GM10266 (cell line): ENCODE measurements around the gene NRG3.

Source experiments
- DNase-seq: peaks from one replicate; pipeline ENCODE4 v3.0.0; 2012; ENCODE audit errors: extremely low spot score
- TF ChIP-seq, protein P1 (sequence below): IDR thresholded peaks from 2 replicates; pipeline ENCODE4 v1.5.1; 2012; ENCODE audit warnings: mild to moderate bottlenecking, low read depth; ENCODE audit not compliant: control insufficient read depth, insufficient read depth; ENCODE audit errors: missing control alignments

NRG3 gene

DNA sequence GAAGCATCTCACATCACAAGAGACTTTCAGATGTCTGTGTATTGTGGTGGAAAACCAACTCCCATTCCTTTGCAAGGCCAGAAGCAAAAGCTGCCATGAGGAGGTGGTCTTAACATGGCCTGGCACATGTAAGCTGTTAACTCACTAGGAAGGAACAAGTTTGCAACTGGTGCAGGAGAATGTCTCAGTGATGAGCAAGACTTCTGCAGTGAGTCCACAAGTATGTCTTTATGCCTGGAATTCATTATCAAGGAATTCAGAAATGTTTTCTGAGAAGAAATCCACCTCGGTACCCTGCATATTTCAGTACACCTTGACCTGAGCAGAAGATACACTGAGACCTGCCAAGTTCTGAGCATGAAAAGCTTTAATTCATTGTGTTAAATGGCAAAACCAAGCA, 1033.1 kb downstream of the NRG3 start:
- TF ChIP-seq, protein P1, sequence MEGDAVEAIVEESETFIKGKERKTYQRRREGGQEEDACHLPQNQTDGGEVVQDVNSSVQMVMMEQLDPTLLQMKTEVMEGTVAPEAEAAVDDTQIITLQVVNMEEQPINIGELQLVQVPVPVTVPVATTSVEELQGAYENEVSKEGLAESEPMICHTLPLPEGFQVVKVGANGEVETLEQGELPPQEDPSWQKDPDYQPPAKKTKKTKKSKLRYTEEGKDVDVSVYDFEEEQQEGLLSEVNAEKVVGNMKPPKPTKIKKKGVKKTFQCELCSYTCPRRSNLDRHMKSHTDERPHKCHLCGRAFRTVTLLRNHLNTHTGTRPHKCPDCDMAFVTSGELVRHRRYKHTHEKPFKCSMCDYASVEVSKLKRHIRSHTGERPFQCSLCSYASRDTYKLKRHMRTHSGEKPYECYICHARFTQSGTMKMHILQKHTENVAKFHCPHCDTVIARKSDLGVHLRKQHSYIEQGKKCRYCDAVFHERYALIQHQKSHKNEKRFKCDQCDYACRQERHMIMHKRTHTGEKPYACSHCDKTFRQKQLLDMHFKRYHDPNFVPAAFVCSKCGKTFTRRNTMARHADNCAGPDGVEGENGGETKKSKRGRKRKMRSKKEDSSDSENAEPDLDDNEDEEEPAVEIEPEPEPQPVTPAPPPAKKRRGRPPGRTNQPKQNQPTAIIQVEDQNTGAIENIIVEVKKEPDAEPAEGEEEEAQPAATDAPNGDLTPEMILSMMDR = no peak
- no peak for DNase-seq

DNA sequence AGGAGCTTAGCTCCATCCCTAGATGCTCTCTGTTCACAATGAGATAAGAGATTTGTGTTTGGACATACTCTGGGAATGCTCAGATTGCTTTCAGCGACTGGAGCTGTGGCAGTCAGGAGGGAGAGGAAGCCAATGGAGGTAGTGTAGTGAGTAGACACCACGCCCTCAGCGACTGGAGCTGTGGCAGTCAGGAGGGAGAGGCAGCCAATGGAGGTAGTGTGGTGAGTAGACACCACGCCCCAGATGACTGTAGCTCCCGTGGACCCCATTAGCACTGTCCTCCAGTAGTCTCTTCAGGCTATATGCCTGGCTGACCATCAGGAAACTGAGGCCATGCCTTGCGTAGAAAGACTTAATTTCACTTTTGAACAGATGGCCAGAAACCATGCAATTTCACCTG, 1033.8 kb downstream of the NRG3 start:
- TF ChIP-seq, protein P1 = no peak
- DNase-seq = peak; percentile 6

DNA sequence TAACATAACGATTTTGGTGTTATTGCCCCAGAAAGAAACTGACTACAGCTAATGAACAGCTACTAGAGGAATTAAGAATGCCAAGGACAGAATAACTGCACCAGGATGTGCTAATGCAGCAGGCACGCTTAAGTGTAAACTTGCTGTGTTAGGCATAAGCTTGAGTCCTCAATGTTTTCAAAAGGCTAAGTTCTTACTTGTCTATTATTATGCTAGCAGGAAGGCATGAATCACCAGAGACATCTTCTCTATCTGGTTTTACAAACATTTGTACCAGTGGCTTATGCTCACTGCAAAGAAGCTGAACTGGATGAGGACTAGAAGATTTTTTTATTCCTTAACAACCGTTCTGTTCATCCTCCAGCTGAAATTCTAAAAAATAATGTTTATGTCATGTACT, 1035.3 kb downstream of the NRG3 start:
- DNase-seq = no peak
- TF ChIP-seq, protein P1 = no peak

DNA sequence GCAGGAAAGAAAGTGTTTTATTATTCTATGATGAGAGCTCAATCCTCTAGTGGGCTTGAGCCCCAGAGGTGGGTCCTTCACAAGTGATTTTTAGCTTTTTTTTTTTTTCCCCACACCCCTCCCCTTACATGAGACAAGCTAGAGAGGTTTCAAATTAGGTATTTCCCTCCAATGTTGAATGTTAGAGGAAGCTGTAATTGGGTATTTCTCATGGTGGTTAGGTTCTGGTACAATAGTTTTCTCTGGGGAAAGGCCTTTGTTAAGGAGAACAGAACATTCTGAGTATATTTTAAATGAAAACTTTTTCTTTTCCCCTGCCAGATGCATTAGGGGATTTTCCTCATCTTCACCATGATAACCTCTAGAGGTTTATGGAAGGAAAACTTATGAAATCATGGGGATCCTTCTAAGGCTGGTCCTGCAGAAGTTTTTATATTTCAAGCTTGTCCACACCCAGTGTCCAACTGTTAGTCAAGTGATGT, 1039.7 kb downstream of the NRG3 start:
- peak; percentile 42 for DNase-seq
- TF ChIP-seq, protein P1 = no peak

DNA sequence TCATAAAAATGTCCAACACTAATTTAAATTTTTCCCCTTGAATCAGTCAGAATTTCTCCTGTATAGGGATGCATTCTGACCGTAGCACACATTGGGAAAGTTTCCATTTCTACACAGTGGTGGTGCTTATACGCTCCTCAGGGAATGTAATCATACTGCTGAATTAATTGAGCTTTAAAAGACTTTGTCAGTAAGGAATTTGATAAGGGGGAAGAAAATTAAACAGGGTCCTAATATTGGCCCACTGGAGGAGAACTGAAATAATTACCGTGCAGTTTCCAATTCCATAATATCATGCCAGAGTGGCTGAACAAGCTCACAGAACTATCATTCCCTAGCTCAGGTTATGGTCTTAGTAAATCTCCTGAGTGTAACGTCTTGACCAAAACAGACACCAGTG, 1041.9 kb downstream of the NRG3 start:
- no peak for DNase-seq
- TF ChIP-seq, protein P1 = no peak

DNA sequence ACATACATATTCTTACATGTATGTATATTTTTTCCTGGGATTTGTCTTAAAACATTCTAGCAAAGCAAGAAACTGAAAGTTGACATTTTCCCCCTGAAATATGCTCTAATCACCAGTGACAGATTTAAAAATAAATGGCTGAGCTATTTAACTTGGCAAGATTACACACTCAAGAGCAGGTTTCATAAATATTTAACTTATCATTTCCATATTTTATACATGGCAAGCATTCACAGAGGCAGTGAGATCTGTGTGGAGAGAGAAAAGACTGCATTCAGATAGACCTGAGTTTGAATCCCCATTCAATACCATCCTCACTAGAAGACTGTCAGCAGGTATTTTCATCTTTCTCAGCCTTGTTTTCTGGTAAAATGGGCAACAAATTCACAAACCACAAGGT, 1043.0 kb downstream of the NRG3 start:
- DNase-seq = no peak
- TF ChIP-seq, protein P1 = no peak

DNA sequence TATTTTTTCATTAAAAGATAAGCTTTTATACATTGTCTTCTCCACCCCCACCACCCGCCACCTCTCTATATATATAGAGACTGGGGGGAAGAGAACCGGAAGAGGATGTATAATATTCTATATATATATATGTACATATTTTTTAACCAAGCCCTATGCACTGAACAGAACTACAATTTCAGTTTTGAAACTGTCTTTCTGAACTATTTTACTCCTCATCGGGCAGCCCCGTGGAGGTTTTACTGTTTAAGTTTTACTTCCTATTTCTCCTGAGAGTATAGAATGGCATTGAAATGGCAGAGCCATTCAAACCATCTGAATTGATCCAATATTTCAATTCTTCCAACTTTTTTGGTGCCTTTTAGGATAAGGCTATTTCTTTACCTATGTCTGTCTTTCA, 1047.1 kb downstream of the NRG3 start:
- DNase-seq = no peak
- TF ChIP-seq, protein P1 = no peak
